ENCODE data around the gene VEGFA.

VEGFA gene

GRCh38 chr6:43766500-43766853, 3.5 kb upstream of the VEGFA start:
- Histone ChIP-seq H3K27ac (replicated peaks; ENCODE audit: low read length) (no peak overlapping the region), H3K4me2 (ENCODE audit: insufficient read depth, low read length, poor library complexity, severe bottlenecking) (no peak overlapping the region), H3K4ac (ENCODE audit: low read length) (no peak overlapping the region), H3K9ac (ENCODE audit: low read depth, low read length, poor library complexity) (no peak overlapping the region), H2BK120ac (ENCODE audit: low read depth, low read length) (no peak overlapping the region), H3K4me3 (ENCODE audit: low read length in 2 of 2) (no peak overlapping the region), H3K14ac (ENCODE audit: low read length) (no peak overlapping the region), H3K9me3 (replicated peaks in 1 of 2; ENCODE audit: control insufficient read depth in 2 of 2, insufficient read depth in 1 of 2, low read depth in 1 of 2, low read length in 2 of 2) (no peaks in the 10 kb centered on the region), H3K36me3 (replicated peaks in 1 of 2; ENCODE audit: control insufficient read depth in 2 of 2, insufficient read depth in 2 of 2, low read length in 2 of 2) (no peaks in the 10 kb centered on the region), H3K23ac (ENCODE audit: low read depth, low read length, poor library complexity) (no peak overlapping the region), H2AK5ac (ENCODE audit: low read depth, low read length) (peak overlapping the region; percentile 36), H2BK12ac (ENCODE audit: low read length) (no peak overlapping the region), H3K18ac (ENCODE audit: low read length) (no peak overlapping the region), H2BK15ac (ENCODE audit: low read length) (no peak overlapping the region), H2BK5ac (ENCODE audit: low read length) (no peak overlapping the region), H4K91ac (ENCODE audit: low read depth, low read length, poor library complexity) (no peak overlapping the region), H3K27me3 (ENCODE audit: control insufficient read depth in 3 of 3, insufficient read depth in 3 of 3, low read depth in 1 of 3, low read length in 3 of 3) (peaks cover 0 to 58% (median 0%) of the 10 kb centered on the region in 3 experiments), H4K8ac (ENCODE audit: low read depth, low read length) (no peak overlapping the region), H3K4me1 (ENCODE audit: control insufficient read depth in 2 of 2, insufficient read depth in 1 of 2, low read depth in 1 of 2, low read length in 2 of 2) (peaks cover 2 to 27% of the 10 kb centered on the region in 2 donors), H2AFZ (ENCODE audit: low read length) (no peak overlapping the region), H3K79me1 (ENCODE audit: low read depth, low read length) (peaks cover 10% of the 10 kb centered on the region)
- DNase-seq (ENCODE audit: low spot score), result no peak
- WGBS, 2 donors (ENCODE audit: extremely low coverage in 2 of 2, insufficient read length in 2 of 2, insufficient replicate concordance in 1 of 2), result no CpG with 5 or more reads among the region's 1 CpG

- H3K23ac ChIP-seq (ENCODE audit: low read depth, low read length, poor library complexity), result no peak overlapping the region
- H3K27me3 ChIP-seq (ENCODE audit: control insufficient read depth in 3 of 3, insufficient read depth in 3 of 3, low read depth in 1 of 3, low read length in 3 of 3), result peaks cover 0 to 53% (median 0%) of the 10 kb centered on the region in 3 experiments
- no peak overlapping the region for H2BK120ac ChIP-seq (ENCODE audit: low read depth, low read length)
- peaks cover 10% of the 10 kb centered on the region for H3K79me1 ChIP-seq (ENCODE audit: low read depth, low read length)
- no peak overlapping the region for H2BK12ac ChIP-seq (ENCODE audit: low read length)
- DNase-seq (ENCODE audit: low spot score), result no peak
- no peak overlapping the region for H2AK5ac ChIP-seq (ENCODE audit: low read depth, low read length)
- no peak overlapping the region for H3K4ac ChIP-seq (ENCODE audit: low read length)
- H3K9ac ChIP-seq (ENCODE audit: low read depth, low read length, poor library complexity), result no peak overlapping the region
- H3K9me3 ChIP-seq (replicated peaks in 1 of 2; ENCODE audit: control insufficient read depth in 2 of 2, insufficient read depth in 1 of 2, low read depth in 1 of 2, low read length in 2 of 2), result no peaks in the 10 kb centered on the region
- peaks cover 2 to 27% of the 10 kb centered on the region in 2 donors for H3K4me1 ChIP-seq (ENCODE audit: control insufficient read depth in 2 of 2, insufficient read depth in 1 of 2, low read depth in 1 of 2, low read length in 2 of 2)
- peak overlapping the region; percentile 49 for H3K18ac ChIP-seq (ENCODE audit: low read length)
- peak overlapping the region; percentile 84 for H2BK15ac ChIP-seq (ENCODE audit: low read length)
- no peak overlapping the region for H3K4me3 ChIP-seq (ENCODE audit: low read length in 2 of 2)
- no peak overlapping the region for H4K8ac ChIP-seq (ENCODE audit: low read depth, low read length)
- no peaks in the 10 kb centered on the region for H3K36me3 ChIP-seq (replicated peaks in 1 of 2; ENCODE audit: control insufficient read depth in 2 of 2, insufficient read depth in 2 of 2, low read length in 2 of 2)
- H3K14ac ChIP-seq (ENCODE audit: low read length), result no peak overlapping the region
- H2BK5ac ChIP-seq (ENCODE audit: low read length), result peak overlapping the region; percentile 30
- no CpG with 5 or more reads among the region's 10 CpGs for WGBS, 2 donors (ENCODE audit: extremely low coverage in 2 of 2, insufficient read length in 2 of 2, insufficient replicate concordance in 1 of 2)
- no peak overlapping the region for H2AFZ ChIP-seq (ENCODE audit: low read length)
- peak overlapping the region; percentile 45 for H4K91ac ChIP-seq (ENCODE audit: low read depth, low read length, poor library complexity)
- H3K27ac ChIP-seq (replicated peaks; ENCODE audit: low read length), result no peak overlapping the region
- no peak overlapping the region for H3K4me2 ChIP-seq (ENCODE audit: insufficient read depth, low read length, poor library complexity, severe bottlenecking)
Observed at GRCh38 chr6:43766964-43767461, 3.0 kb upstream of the VEGFA start.

GRCh38 chr6:43767553-43768505, 2.2 kb upstream of the VEGFA start:
- peaks cover 4 to 27% of the 10 kb centered on the region in 2 donors for H3K4me1 ChIP-seq (ENCODE audit: control insufficient read depth in 2 of 2, insufficient read depth in 1 of 2, low read depth in 1 of 2, low read length in 2 of 2)
- no peak overlapping the region for H2BK12ac ChIP-seq (ENCODE audit: low read length)
- H4K8ac ChIP-seq (ENCODE audit: low read depth, low read length), result no peak overlapping the region
- peaks cover 13% of the 10 kb centered on the region for H3K79me1 ChIP-seq (ENCODE audit: low read depth, low read length)
- H2AFZ ChIP-seq (ENCODE audit: low read length), result no peak overlapping the region
- H3K18ac ChIP-seq (ENCODE audit: low read length), result no peak overlapping the region
- H2BK120ac ChIP-seq (ENCODE audit: low read depth, low read length), result no peak overlapping the region
- no peak overlapping the region for H3K4me2 ChIP-seq (ENCODE audit: insufficient read depth, low read length, poor library complexity, severe bottlenecking)
- no peak overlapping the region for H4K91ac ChIP-seq (ENCODE audit: low read depth, low read length, poor library complexity)
- H3K4ac ChIP-seq (ENCODE audit: low read length), result no peak overlapping the region
- no CpG with 5 or more reads among the region's 8 CpGs for WGBS, 2 donors (ENCODE audit: extremely low coverage in 2 of 2, insufficient read length in 2 of 2, insufficient replicate concordance in 1 of 2)
- H3K4me3 ChIP-seq (ENCODE audit: low read length in 2 of 2), result no peak overlapping the region
- no peak for DNase-seq (ENCODE audit: low spot score)
- H2AK5ac ChIP-seq (ENCODE audit: low read depth, low read length), result peak overlapping the region; percentile 30
- no peaks in the 10 kb centered on the region for H3K9me3 ChIP-seq (replicated peaks in 1 of 2; ENCODE audit: control insufficient read depth in 2 of 2, insufficient read depth in 1 of 2, low read depth in 1 of 2, low read length in 2 of 2)
- peaks cover 0 to 45% (median 0%) of the 10 kb centered on the region in 3 experiments for H3K27me3 ChIP-seq (ENCODE audit: control insufficient read depth in 3 of 3, insufficient read depth in 3 of 3, low read depth in 1 of 3, low read length in 3 of 3)
- peak overlapping the region; percentile 30 for H2BK5ac ChIP-seq (ENCODE audit: low read length)
- H3K27ac ChIP-seq (replicated peaks; ENCODE audit: low read length), result no peak overlapping the region
- H3K23ac ChIP-seq (ENCODE audit: low read depth, low read length, poor library complexity), result no peak overlapping the region
- H3K36me3 ChIP-seq (replicated peaks in 1 of 2; ENCODE audit: control insufficient read depth in 2 of 2, insufficient read depth in 2 of 2, low read length in 2 of 2), result no peaks in the 10 kb centered on the region
- no peak overlapping the region for H3K14ac ChIP-seq (ENCODE audit: low read length)
- no peak overlapping the region for H3K9ac ChIP-seq (ENCODE audit: low read depth, low read length, poor library complexity)
- H2BK15ac ChIP-seq (ENCODE audit: low read length), result peak overlapping the region; percentile 25

- Histone ChIP-seq H3K23ac (ENCODE audit: low read depth, low read length, poor library complexity) (no peak overlapping the region), H2AFZ (ENCODE audit: low read length) (no peak overlapping the region), H3K18ac (ENCODE audit: low read length) (no peak overlapping the region), H3K79me1 (ENCODE audit: low read depth, low read length) (peaks cover 15% of the 10 kb centered on the region), H2BK12ac (ENCODE audit: low read length) (peak overlapping the region; percentile 28), H2BK5ac (ENCODE audit: low read length) (peak overlapping the region; percentile 30), H3K14ac (ENCODE audit: low read length) (no peak overlapping the region), H3K4ac (ENCODE audit: low read length) (no peak overlapping the region), H2BK120ac (ENCODE audit: low read depth, low read length) (no peak overlapping the region), H3K36me3 (replicated peaks in 1 of 2; ENCODE audit: control insufficient read depth in 2 of 2, insufficient read depth in 2 of 2, low read length in 2 of 2) (no peaks in the 10 kb centered on the region), H3K4me1 (ENCODE audit: control insufficient read depth in 2 of 2, insufficient read depth in 1 of 2, low read depth in 1 of 2, low read length in 2 of 2) (peaks cover 8 to 32% of the 10 kb centered on the region in 2 donors), H3K9me3 (replicated peaks in 1 of 2; ENCODE audit: control insufficient read depth in 2 of 2, insufficient read depth in 1 of 2, low read depth in 1 of 2, low read length in 2 of 2) (no peaks in the 10 kb centered on the region), H4K8ac (ENCODE audit: low read depth, low read length) (no peak overlapping the region), H2BK15ac (ENCODE audit: low read length) (no peak overlapping the region), H3K9ac (ENCODE audit: low read depth, low read length, poor library complexity) (no peak overlapping the region), H3K4me3 (ENCODE audit: low read length in 2 of 2) (no peak overlapping the region), H3K4me2 (ENCODE audit: insufficient read depth, low read length, poor library complexity, severe bottlenecking) (no peak overlapping the region), H3K27me3 (ENCODE audit: control insufficient read depth in 3 of 3, insufficient read depth in 3 of 3, low read depth in 1 of 3, low read length in 3 of 3) (peaks cover 0 to 38% (median 0%) of the 10 kb centered on the region in 3 experiments), H3K27ac (replicated peaks; ENCODE audit: low read length) (no peak overlapping the region), H4K91ac (ENCODE audit: low read depth, low read length, poor library complexity) (no peak overlapping the region), H2AK5ac (ENCODE audit: low read depth, low read length) (peak overlapping the region; percentile 30)
- no peak for DNase-seq (ENCODE audit: low spot score)
- no CpG with 5 or more reads among the region's 1 CpG for WGBS, 2 donors (ENCODE audit: extremely low coverage in 2 of 2, insufficient read length in 2 of 2, insufficient replicate concordance in 1 of 2)
Observed at GRCh38 chr6:43768506-43768860, 1.5 kb upstream of the VEGFA start.
